Mesenchymal stem cell (in vitro differentiated cells and primary cell): ENCODE measurements around the gene SORBS2.

Source experiments
- DNase-seq: peaks from one replicate; pipeline ENCODE4 v3.0.0-alpha.2; 2013
- H2AFZ ChIP-seq: one replicate; pipeline ENCODE4 v1.6.1; 2013; ENCODE audit warnings: low read depth, mild to moderate bottlenecking, control low read depth, inconsistent platforms, low read length, moderate library complexity
- H2AK5ac ChIP-seq: 2 replicates; pipeline ENCODE4 v1.6.1; 2013; ENCODE audit warnings: low read length, moderate library complexity, mild to moderate bottlenecking, inconsistent platforms; ENCODE audit not compliant: severe bottlenecking
- H2BK120ac ChIP-seq: one replicate; pipeline ENCODE4 v1.6.1; 2013; ENCODE audit warnings: low read depth, mild to moderate bottlenecking, inconsistent platforms, low read length, moderate library complexity
- H2BK12ac ChIP-seq, 2 experiments: one replicate each; pipeline ENCODE4 v1.6.1; 2013; ENCODE audit warnings: inconsistent platforms in 2 of 2, low read length in 2 of 2, mild to moderate bottlenecking in 2 of 2, moderate library complexity in 2 of 2, control low read depth in 1 of 2
- H2BK15ac ChIP-seq: one replicate; pipeline ENCODE4 v1.6.1; 2013; ENCODE audit warnings: mild to moderate bottlenecking, low read depth, inconsistent platforms; ENCODE audit not compliant: poor library complexity, severe bottlenecking
- H2BK5ac ChIP-seq: 2 replicates; pipeline ENCODE4 v1.6.1; 2013; ENCODE audit warnings: low read depth, mild to moderate bottlenecking, low read length, control low read depth, inconsistent platforms; ENCODE audit not compliant: poor library complexity, severe bottlenecking
- H3K14ac ChIP-seq, 2 experiments: one replicate each; pipeline ENCODE4 v1.6.1; 2013; ENCODE audit warnings: inconsistent platforms in 2 of 2, low read length in 2 of 2, control low read depth in 1 of 2, mild to moderate bottlenecking in 1 of 2, moderate library complexity in 1 of 2
- H3K18ac ChIP-seq, 2 experiments: one replicate each; pipeline ENCODE4 v1.6.1; 2013; ENCODE audit warnings: inconsistent platforms in 2 of 2, low read length in 2 of 2, control low read depth in 1 of 2, low read depth in 1 of 2, mild to moderate bottlenecking in 1 of 2
- H3K23ac ChIP-seq, 2 experiments: one replicate each; pipeline ENCODE4 v1.6.1; 2013; ENCODE audit warnings: inconsistent platforms in 2 of 2, low read length in 2 of 2, mild to moderate bottlenecking in 2 of 2, moderate library complexity in 2 of 2, control low read depth in 1 of 2
- H3K27ac ChIP-seq: 2 replicates; pipeline ENCODE4 v1.5.1; 2013; ENCODE audit warnings: mild to moderate bottlenecking, moderate library complexity, low read length, control low read depth, inconsistent platforms; ENCODE audit not compliant: poor library complexity, severe bottlenecking
- H3K27me3 ChIP-seq, 2 experiments: 2 replicates each; pipeline versions ENCODE4 v1.6.1 to v1.7.0; 2013; ENCODE audit warnings: low read length in 2 of 2, mild to moderate bottlenecking in 2 of 2, moderate library complexity in 2 of 2, control low read depth in 1 of 2, inconsistent platforms in 1 of 2; ENCODE audit not compliant: control insufficient read depth in 1 of 2, insufficient read depth in 1 of 2
- H3K36me3 ChIP-seq, 2 experiments: 2 replicates each; pipeline versions ENCODE4 v1.6.1 to v1.7.0; 2013; ENCODE audit warnings: low read length in 2 of 2, control low read depth in 1 of 2, inconsistent platforms in 1 of 2, low read depth in 1 of 2, mild to moderate bottlenecking in 1 of 2; ENCODE audit not compliant: insufficient read depth in 2 of 2, control insufficient read depth in 1 of 2
- H3K4ac ChIP-seq, 2 experiments: one replicate each; pipeline ENCODE4 v1.6.1; 2013; ENCODE audit warnings: inconsistent platforms in 2 of 2, low read length in 2 of 2, mild to moderate bottlenecking in 2 of 2, moderate library complexity in 2 of 2, control low read depth in 1 of 2, low read depth in 1 of 2
- H3K4me1 ChIP-seq: 2 replicates; pipeline ENCODE4 v1.6.1; 2013; ENCODE audit warnings: low read depth, low read length, control low read depth; ENCODE audit not compliant: control insufficient read depth, insufficient read depth
- H3K4me2 ChIP-seq: 2 replicates; pipeline ENCODE4 v1.6.1; 2013; ENCODE audit warnings: low read length, mild to moderate bottlenecking, inconsistent platforms; ENCODE audit not compliant: poor library complexity, severe bottlenecking
- H3K4me3 ChIP-seq, 2 experiments: 2 replicates each; pipeline versions ENCODE4 v1.5.1 to v1.7.0; 2013; ENCODE audit warnings: low read length in 2 of 2, mild to moderate bottlenecking in 2 of 2, control low read depth in 1 of 2, low read depth in 1 of 2; ENCODE audit not compliant: insufficient read depth in 1 of 2
- H3K79me1 ChIP-seq: replicated peaks from 2 replicates; pipeline ENCODE4 v1.6.1; 2013; ENCODE audit warnings: mild to moderate bottlenecking, control low read depth, low read length, inconsistent platforms; ENCODE audit not compliant: poor library complexity, severe bottlenecking
- H3K9ac ChIP-seq: 2 replicates; pipeline ENCODE4 v1.7.0; 2013; ENCODE audit warnings: mild to moderate bottlenecking, low read length, moderate library complexity
- H3K9me3 ChIP-seq: 2 replicates; pipeline ENCODE4 v1.7.0; 2013; ENCODE audit warnings: mild to moderate bottlenecking, low read length; ENCODE audit not compliant: control insufficient read depth
- H4K8ac ChIP-seq: one replicate; pipeline ENCODE4 v1.6.1; 2013; ENCODE audit warnings: inconsistent platforms, mild to moderate bottlenecking, low read length, moderate library complexity
- H4K91ac ChIP-seq: one replicate; pipeline ENCODE4 v1.6.1; 2013; ENCODE audit warnings: mild to moderate bottlenecking, low read length, inconsistent platforms
- WGBS: methylation state at CpG from one replicate; pipeline ENCODE4 v1.1.7; 2013; ENCODE audit warnings: mixed read lengths; 5-methylcytosine and 5-hydroxymethylcytosine counted together

The SORBS2 gene

DNA sequence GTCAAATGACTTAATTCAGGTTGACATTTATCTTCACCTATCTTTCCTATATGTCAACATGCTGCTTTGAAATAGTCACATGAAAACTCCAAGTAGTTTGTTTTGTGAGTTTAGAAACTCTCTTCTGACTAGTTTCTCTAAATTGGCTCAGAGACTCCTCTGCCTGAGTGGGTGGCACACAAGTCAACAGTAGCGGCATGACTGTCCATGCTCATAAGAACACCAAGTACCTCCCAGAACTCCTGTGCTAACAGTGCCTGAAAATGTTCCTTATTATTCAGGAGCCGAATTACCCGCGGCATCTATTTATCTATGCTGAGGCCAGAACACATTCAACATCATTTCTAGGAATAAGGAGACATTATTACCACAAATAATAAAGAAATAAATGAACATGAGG is 116.3 kb downstream of the SORBS2 start:
- WGBS: 97% methylated on average over 1 of the region's 4 CpGs
- Histone ChIP-seq H3K79me1 (no peaks in the 10 kb centered on the region), H4K8ac (no peak overlapping the region), H3K23ac (no peak overlapping the region), H3K4me1 (peaks cover 2% of the 10 kb centered on the region), H3K14ac (no peak overlapping the region), H3K18ac (no peak overlapping the region), H4K91ac (no peak overlapping the region), H2BK5ac (no peak overlapping the region), H3K27me3 (no peaks in the 10 kb centered on the region), H2BK12ac (no peak overlapping the region), H3K4me3 (no peak overlapping the region), H3K27ac (no peak overlapping the region), H3K36me3 (no peaks in the 10 kb centered on the region), H3K4ac (no peak overlapping the region), H2BK120ac (no peak overlapping the region), H2AK5ac (no peak overlapping the region), H3K9ac (no peak overlapping the region), H2BK15ac (no peak overlapping the region), H3K9me3 (no peaks in the 10 kb centered on the region), H3K4me2 (no peak overlapping the region), H2AFZ (no peak overlapping the region)
- no peak for DNase-seq

DNA sequence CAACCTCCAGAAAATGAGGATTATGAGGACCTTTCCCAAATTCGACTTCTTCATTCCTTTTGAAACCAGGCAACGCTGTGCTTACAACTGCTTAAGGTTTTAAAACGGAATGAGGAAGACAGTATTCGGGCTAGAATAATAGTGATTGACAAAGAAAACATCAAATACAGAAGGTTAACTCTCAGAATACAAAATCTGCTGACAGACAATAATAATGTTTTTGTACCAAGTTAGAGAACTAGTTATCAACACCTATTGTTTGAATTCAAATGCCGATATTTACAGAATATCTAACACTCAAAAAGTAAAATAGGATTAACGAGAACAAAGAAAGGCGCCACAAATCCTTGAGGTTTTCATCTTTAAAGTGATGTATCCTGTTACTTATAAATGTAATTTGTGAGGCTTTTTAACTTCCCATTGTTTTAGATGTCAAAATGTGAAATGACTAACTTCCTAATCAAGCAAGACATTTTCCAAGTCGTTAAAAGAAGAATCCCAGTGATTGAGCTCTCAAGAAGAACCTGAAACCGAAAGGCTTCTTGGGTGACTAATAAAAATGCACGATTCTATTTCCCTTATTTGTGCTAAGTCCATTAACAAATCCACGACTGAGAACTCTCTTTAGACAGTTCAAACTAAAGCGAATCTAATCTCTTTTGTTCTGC is 118.3 kb downstream of the SORBS2 start:
- no peak overlapping the region for H2BK15ac ChIP-seq
- H3K4me3 ChIP-seq: no peak overlapping the region
- H3K36me3 ChIP-seq: no peaks in the 10 kb centered on the region
- no peaks in the 10 kb centered on the region for H3K79me1 ChIP-seq
- no peak overlapping the region for H2BK12ac ChIP-seq
- H2BK120ac ChIP-seq: no peak overlapping the region
- no peaks in the 10 kb centered on the region for H3K27me3 ChIP-seq
- no peak overlapping the region for H3K4ac ChIP-seq
- no peaks in the 10 kb centered on the region for H3K9me3 ChIP-seq
- no peak overlapping the region for H3K18ac ChIP-seq
- H2AFZ ChIP-seq: no peak overlapping the region
- no peak overlapping the region for H3K4me2 ChIP-seq
- no peak overlapping the region for H2BK5ac ChIP-seq
- H3K23ac ChIP-seq: no peak overlapping the region
- no peak overlapping the region for H2AK5ac ChIP-seq
- no peak overlapping the region for H4K91ac ChIP-seq
- no peak for DNase-seq
- no peaks in the 10 kb centered on the region for H3K4me1 ChIP-seq
- H3K9ac ChIP-seq: no peak overlapping the region
- H4K8ac ChIP-seq: no peak overlapping the region
- 72% methylated on average over 5 of the region's 12 CpGs for WGBS
- H3K14ac ChIP-seq: no peak overlapping the region
- no peak overlapping the region for H3K27ac ChIP-seq

DNA sequence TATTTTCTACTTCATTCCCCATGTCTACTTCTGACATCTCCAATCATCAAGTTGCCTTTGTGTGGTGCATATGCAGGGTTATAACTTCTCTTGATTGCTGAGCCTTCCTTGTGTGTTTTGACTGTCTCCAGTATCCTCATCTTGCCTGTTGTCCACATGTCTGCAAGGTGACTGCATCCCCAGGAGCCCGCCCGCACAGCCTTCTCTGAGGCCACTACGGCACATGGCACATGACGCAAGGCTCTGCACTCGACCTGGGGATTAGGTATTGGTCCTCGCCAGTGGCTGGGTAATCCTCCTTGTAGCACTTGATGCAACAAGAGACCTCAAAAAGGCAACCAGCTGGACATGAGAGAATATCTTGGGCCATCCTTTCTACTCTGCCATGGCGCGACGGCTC is 122.6 kb downstream of the SORBS2 start:
- no peak overlapping the region for H2AFZ ChIP-seq
- H3K36me3 ChIP-seq: no peaks in the 10 kb centered on the region
- H4K91ac ChIP-seq: no peak overlapping the region
- no peak overlapping the region for H3K18ac ChIP-seq
- no peaks in the 10 kb centered on the region for H3K79me1 ChIP-seq
- H2AK5ac ChIP-seq: no peak overlapping the region
- no peak overlapping the region for H3K4ac ChIP-seq
- no peak overlapping the region for H3K27ac ChIP-seq
- no peak overlapping the region for H2BK12ac ChIP-seq
- no peaks in the 10 kb centered on the region for H3K4me1 ChIP-seq
- H3K4me3 ChIP-seq: no peak overlapping the region
- 96% methylated on average over 9 of the region's 9 CpGs for WGBS
- H4K8ac ChIP-seq: no peak overlapping the region
- H2BK15ac ChIP-seq: no peak overlapping the region
- no peaks in the 10 kb centered on the region for H3K9me3 ChIP-seq
- no peaks in the 10 kb centered on the region for H3K27me3 ChIP-seq
- H3K9ac ChIP-seq: no peak overlapping the region
- no peak overlapping the region for H3K23ac ChIP-seq
- H3K14ac ChIP-seq: no peak overlapping the region
- H2BK5ac ChIP-seq: no peak overlapping the region
- H3K4me2 ChIP-seq: no peak overlapping the region
- no peak for DNase-seq
- H2BK120ac ChIP-seq: no peak overlapping the region

DNA sequence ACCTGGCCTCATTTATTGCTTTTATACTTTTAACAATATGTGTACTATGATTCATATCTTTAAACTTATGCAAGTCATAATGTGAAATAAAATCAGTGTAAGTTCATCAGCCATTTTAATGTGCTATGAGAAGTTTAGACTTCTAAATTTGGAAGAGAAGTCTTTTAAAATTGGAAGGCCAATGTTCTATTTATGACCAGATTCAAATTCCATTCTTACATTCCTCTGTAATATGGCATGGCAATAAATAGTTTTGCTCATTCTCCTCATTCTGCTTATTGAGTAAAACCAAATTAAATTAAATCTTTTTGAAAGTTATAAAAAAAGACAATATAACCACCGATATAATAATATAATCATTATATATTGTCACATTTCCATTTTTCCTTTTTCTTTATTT is 126.2 kb downstream of the SORBS2 start:
- H3K4me3 ChIP-seq: no peak overlapping the region
- WGBS: no CpG with 5 or more reads among the region's 1 CpG
- H3K27ac ChIP-seq: no peak overlapping the region
- H3K23ac ChIP-seq: no peak overlapping the region
- H3K4me1 ChIP-seq: peaks cover 4% of the 10 kb centered on the region
- no peak for DNase-seq
- no peak overlapping the region for H2BK15ac ChIP-seq
- no peak overlapping the region for H3K14ac ChIP-seq
- no peaks in the 10 kb centered on the region for H3K9me3 ChIP-seq
- no peak overlapping the region for H2BK120ac ChIP-seq
- no peak overlapping the region for H3K4ac ChIP-seq
- no peak overlapping the region for H2BK12ac ChIP-seq
- no peak overlapping the region for H2BK5ac ChIP-seq
- no peaks in the 10 kb centered on the region for H3K79me1 ChIP-seq
- no peaks in the 10 kb centered on the region for H3K27me3 ChIP-seq
- H3K36me3 ChIP-seq: no peaks in the 10 kb centered on the region
- no peak overlapping the region for H3K18ac ChIP-seq
- no peak overlapping the region for H4K8ac ChIP-seq
- H3K4me2 ChIP-seq: no peak overlapping the region
- H2AK5ac ChIP-seq: no peak overlapping the region
- no peak overlapping the region for H3K9ac ChIP-seq
- H2AFZ ChIP-seq: no peak overlapping the region
- H4K91ac ChIP-seq: no peak overlapping the region
